Neural progenitor cell (in vitro differentiated cells): ENCODE data around the gene RCAN3. TPM values are rescaled to one million over a fixed set of nuclear protein-coding genes. Genes with fewer than 3 reads are reported as not detected.
A peak's percentile ranks its signal among the peaks of the same experiment; 100 is the strongest.

Source experiments
- DNase-seq: peaks from one replicate; pipeline ENCODE4 v3.0.0-alpha.2; 2016; ENCODE audit warnings: low spot score
- H2AFZ ChIP-seq: fragments of 200-600 bp; sonication (generic); replicated peaks from 2 replicates; pipeline ENCODE4 v1.6.1; 2016; ENCODE audit warnings: antibody characterized with exemption
- H3F3A ChIP-seq: fragments of 200-600 bp; sonication (generic); 2 replicates; pipeline ENCODE4 v1.6.1; 2016; ENCODE audit warnings: antibody characterized with exemption, low read depth
- H3K27ac ChIP-seq: fragments of 200-600 bp; sonication (generic); 2 replicates; pipeline ENCODE4 v1.5.1; 2016; ENCODE audit warnings: mild to moderate bottlenecking
- H3K27me3 ChIP-seq: fragments of 200-600 bp; sonication (generic); 2 replicates; pipeline ENCODE4 v1.6.1; 2016; ENCODE audit warnings: mild to moderate bottlenecking, moderate library complexity
- H3K36me3 ChIP-seq: fragments of 200-600 bp; sonication (generic); 2 replicates; pipeline ENCODE4 v1.5.1; 2016
- H3K4me1 ChIP-seq: fragments of 200-600 bp; sonication (generic); 2 replicates; pipeline ENCODE4 v1.6.1; 2016; ENCODE audit warnings: mixed run types
- H3K4me2 ChIP-seq: fragments of 200-600 bp; sonication (generic); 2 replicates; pipeline ENCODE4 v1.6.1; 2016
- H3K4me3 ChIP-seq: fragments of 200-600 bp; sonication (generic); 2 replicates; pipeline ENCODE4 v1.5.1; 2016
- H3K79me2 ChIP-seq: fragments of 200-600 bp; sonication (generic); 2 replicates; pipeline ENCODE4 v1.6.1; 2016; ENCODE audit warnings: low read depth
- H3K9ac ChIP-seq: fragments of 200-600 bp; sonication (generic); 2 replicates; pipeline ENCODE4 v1.6.1; 2016
- H3K9me3 ChIP-seq: fragments of 200-600 bp; sonication (generic); 2 replicates; pipeline ENCODE4 v1.5.1; 2016; ENCODE audit warnings: low read depth
- H4K20me1 ChIP-seq: fragments of 200-600 bp; sonication (generic); 2 replicates; pipeline ENCODE4 v1.6.1; 2016; ENCODE audit warnings: low read depth
- H3K27ac Mint-ChIP-seq: 3 replicates; pipeline ENCODE4 v1.8.0; 2021; ENCODE audit warnings: mixed read lengths
- H3K27me3 Mint-ChIP-seq: 2 replicates; pipeline ENCODE4 v1.8.0; 2022; ENCODE audit warnings: low read depth, mild to moderate bottlenecking, inconsistent platforms, moderate library complexity, mixed read lengths; ENCODE audit not compliant: insufficient read depth
- H3K36me3 Mint-ChIP-seq: 3 replicates; pipeline ENCODE4 v1.8.0; 2021; ENCODE audit warnings: mixed read lengths
- H3K4me1 Mint-ChIP-seq: 3 replicates; pipeline ENCODE4 v1.8.0; 2021; ENCODE audit warnings: mixed read lengths
- H3K4me3 Mint-ChIP-seq: 3 replicates; pipeline ENCODE4 v1.8.0; 2021; ENCODE audit warnings: mild to moderate bottlenecking, moderate library complexity, mixed read lengths
- H3K9me3 Mint-ChIP-seq: 3 replicates; pipeline ENCODE4 v1.8.0; 2020; ENCODE audit warnings: mixed read lengths
- CTCF ChIP-seq: fragments of 200-600 bp; sonication (generic); IDR thresholded peaks from 2 replicates; pipeline ENCODE4 v1.5.1; 2017; ENCODE audit warnings: antibody characterized with exemption, mild to moderate bottlenecking
- EZH2 ChIP-seq: fragments of 200-600 bp; sonication (generic); IDR thresholded peaks from 2 replicates; pipeline ENCODE4 v1.6.1; 2017; ENCODE audit warnings: antibody characterized with exemption, mild to moderate bottlenecking, moderate library complexity
- EZH2phosphoT487 ChIP-seq: fragments of 200-600 bp; sonication (generic); IDR thresholded peaks from 2 replicates; pipeline ENCODE4 v1.6.1; 2017; ENCODE audit warnings: antibody characterized with exemption
- total RNA-seq: library from RNA; depleted of rRNA; stranded (reverse); fragments of >200 nt; gene quantifications from 2 replicates; pipeline ENCODE4 v1.2.3, GENCODE V29; 2015; ENCODE audit warnings: low replicate concordance

RCAN3 gene
- total RNA-seq, 1 donor from 2014 or later = 9.3 TPM

GRCh38 chr1:24553931-24554330 is 51.3 kb downstream of the RCAN3 start:
- Mint-ChIP-seq H3K4me1 (peaks cover 69% of the 10 kb centered on the region), H3K9me3 (no peaks in the 10 kb centered on the region), H3K4me3 (peak overlapping the region; percentile 41), H3K27me3 (peaks cover 28% of the 10 kb centered on the region), H3K27ac (peak overlapping the region; percentile 94), H3K36me3 (no peaks in the 10 kb centered on the region)
- Histone ChIP-seq H3F3A (peaks cover 3% of the 10 kb centered on the region), H3K79me2 (no peaks in the 10 kb centered on the region), H4K20me1 (no peaks in the 10 kb centered on the region), H3K36me3 (no peaks in the 10 kb centered on the region), H3K4me3 (no peak overlapping the region), H3K27me3 (peaks cover 51% of the 10 kb centered on the region), H3K4me2 (no peak overlapping the region), H3K4me1 (peaks cover 10% of the 10 kb centered on the region), H3K9me3 (no peaks in the 10 kb centered on the region), H3K27ac (no peak overlapping the region), H3K9ac (no peak overlapping the region), H2AFZ (no peak overlapping the region)
- no peak for DNase-seq
- TF ChIP-seq CTCF = no peak
- no peak for TF ChIP-seq EZH2

- Mint-ChIP-seq H3K36me3 (no peaks in the 10 kb centered on the region), H3K9me3 (no peaks in the 10 kb centered on the region), H3K27me3 (peaks cover 30% of the 10 kb centered on the region), H3K4me3 (no peak overlapping the region), H3K27ac (no peak overlapping the region), H3K4me1 (peaks cover 72% of the 10 kb centered on the region)
- H4K20me1 ChIP-seq = no peaks in the 10 kb centered on the region
- H3K27me3 ChIP-seq = peaks cover 51% of the 10 kb centered on the region
- no peaks in the 10 kb centered on the region for H3K79me2 ChIP-seq
- H3K27ac ChIP-seq = no peak overlapping the region
- no peak overlapping the region for H3K4me3 ChIP-seq
- no peaks in the 10 kb centered on the region for H3K36me3 ChIP-seq
- H2AFZ ChIP-seq = no peak overlapping the region
- H3K9me3 ChIP-seq = no peaks in the 10 kb centered on the region
- no peak overlapping the region for H3K9ac ChIP-seq
- H3K4me1 ChIP-seq = peaks cover 10% of the 10 kb centered on the region
- TF ChIP-seq EZH2 (no peak), EZH2phosphoT487 (no peak), CTCF (no peak)
- peaks cover 3% of the 10 kb centered on the region for H3F3A ChIP-seq
- no peak for DNase-seq
- no peak overlapping the region for H3K4me2 ChIP-seq
These were observed 52.1 kb downstream of the RCAN3 start for GRCh38 chr1:24554714-24555113.

GRCh38 chr1:24555591-24556413 is 53.2 kb downstream of the RCAN3 start, which contains the start of gene NCMAP:
NCMAP (plus strand) TSS chr1:24556087; CDS start chr1:24595431, 39,344 bp downstream.
- Histone ChIP-seq H3K79me2 (no peaks in the 10 kb centered on the region), H3F3A (peaks cover 3% of the 10 kb centered on the region), H3K36me3 (no peaks in the 10 kb centered on the region), H3K9ac (no peak within 1 kb of the TSS), H4K20me1 (no peaks in the 10 kb centered on the region), H2AFZ (peak within 1 kb of the TSS; percentile 54), H3K9me3 (no peaks in the 10 kb centered on the region), H3K4me3 (peak within 1 kb of the TSS; percentile 49), H3K4me2 (peak within 1 kb of the TSS; percentile 84), H3K27me3 (peaks cover 51% of the 10 kb centered on the region), H3K4me1 (peaks cover 10% of the 10 kb centered on the region), H3K27ac (no peak within 1 kb of the TSS)
- Mint-ChIP-seq H3K9me3 (no peaks in the 10 kb centered on the region), H3K36me3 (no peaks in the 10 kb centered on the region), H3K4me1 (peaks cover 72% of the 10 kb centered on the region), H3K27me3 (peaks cover 33% of the 10 kb centered on the region), H3K4me3 (peak within 1 kb of the TSS; percentile 79), H3K27ac (peak within 1 kb of the TSS; percentile 91)
- DNase-seq = peak; percentile 41
- TF ChIP-seq CTCF (no peak), EZH2phosphoT487 (peak; percentile 57), EZH2 (peak; percentile 62)
